ENCODE measurements around the gene CSF1R. TPM values are rescaled to one million over a fixed set of nuclear protein-coding genes. Genes with fewer than 3 reads are reported as not detected.

Gene CSF1R
- polyA plus RNA-seq, 4 donors, result 4.1 to 31.1 (median 6.1) TPM

GRCh38 chr5:150081541-150082283, 4.6 kb downstream of the CSF1R start:
- H3K4me3 ChIP-seq (ENCODE audit: low read depth in 1 of 3, low read length in 3 of 3), result no peak overlapping the region
- 32 to 59% (median 56%) methylated on average over 14 to 15 of the region's 15 CpGs for WGBS, 3 donors
- H3K9me3 ChIP-seq (ENCODE audit: control insufficient read depth in 2 of 2, insufficient read depth in 1 of 2, low read depth in 1 of 2, low read length in 1 of 2), result no peaks in the 10 kb centered on the region
- H3K36me3 ChIP-seq (ENCODE audit: control insufficient read depth in 3 of 3, insufficient read depth in 2 of 3, low read depth in 1 of 3, low read length in 3 of 3), result no peaks in the 10 kb centered on the region
- DNase-seq (no peak), FAIRE-seq (no peak)
- H3K27ac ChIP-seq (ENCODE audit: low read depth in 1 of 3, low read length in 2 of 3), result peak overlapping the region in 1 of 3 donors; percentile 33
- H3K27me3 ChIP-seq (ENCODE audit: control insufficient read depth in 3 of 3, insufficient read depth in 3 of 3, low read length in 3 of 3), result peaks cover 0 to 5% (median 3%) of the 10 kb centered on the region in 3 donors
- H3K4me1 ChIP-seq (ENCODE audit: control insufficient read depth in 3 of 3, insufficient read depth in 2 of 3, low read depth in 1 of 3, low read length in 2 of 3), result peaks cover 0 to 3% (median 0%) of the 10 kb centered on the region in 3 donors

DNA sequence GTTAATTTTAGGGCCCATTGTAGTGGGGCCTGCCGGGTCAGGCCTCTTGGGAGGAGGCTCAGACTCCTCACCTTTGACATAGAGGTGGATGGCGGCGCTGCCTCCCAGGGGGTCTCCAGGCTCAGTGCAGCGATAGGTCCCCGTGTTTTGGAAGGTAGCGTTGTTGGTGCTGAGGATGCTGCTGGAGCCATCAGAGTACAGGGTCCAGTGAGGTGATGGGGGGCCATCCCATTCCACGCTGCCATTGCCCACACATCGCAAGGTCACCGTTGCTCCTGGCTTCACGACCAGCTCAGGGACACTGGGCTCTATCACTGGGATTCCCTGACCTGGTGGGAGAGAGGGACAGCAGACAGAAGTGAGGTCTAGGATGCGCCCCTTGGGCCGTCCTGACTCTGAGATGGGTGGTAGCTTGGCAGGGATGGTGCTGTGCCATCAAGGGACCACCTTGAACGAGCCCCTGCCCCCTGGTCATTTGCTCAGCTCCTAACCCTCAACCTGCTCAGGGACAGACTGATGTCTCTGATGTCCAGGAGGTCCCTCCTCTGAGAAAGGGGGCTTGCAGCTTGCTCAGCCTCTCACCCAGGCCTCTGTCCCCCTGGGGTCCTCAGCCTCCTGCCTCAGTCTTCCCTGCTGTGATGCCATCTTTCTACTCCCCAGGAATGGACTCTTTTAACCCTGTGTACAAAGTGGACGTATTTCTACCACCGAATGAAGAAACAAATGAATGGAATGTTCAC, 5.5 kb downstream of the CSF1R start:
- Histone ChIP-seq H3K4me3 (ENCODE audit: low read depth in 1 of 3, low read length in 3 of 3) (no peak overlapping the region), H3K36me3 (ENCODE audit: control insufficient read depth in 3 of 3, insufficient read depth in 2 of 3, low read depth in 1 of 3, low read length in 3 of 3) (no peaks in the 10 kb centered on the region), H3K4me1 (ENCODE audit: control insufficient read depth in 3 of 3, insufficient read depth in 2 of 3, low read depth in 1 of 3, low read length in 2 of 3) (peaks cover 0 to 3% (median 0%) of the 10 kb centered on the region in 3 donors), H3K9me3 (ENCODE audit: control insufficient read depth in 2 of 2, insufficient read depth in 1 of 2, low read depth in 1 of 2, low read length in 1 of 2) (no peaks in the 10 kb centered on the region), H3K27me3 (ENCODE audit: control insufficient read depth in 3 of 3, insufficient read depth in 3 of 3, low read length in 3 of 3) (peaks cover 0 to 3% (median under 1%) of the 10 kb centered on the region in 3 donors), H3K27ac (ENCODE audit: low read depth in 1 of 3, low read length in 2 of 3) (no peak overlapping the region)
- WGBS, 3 donors, result 79 to 87% (median 86%) methylated on average over 15 of the region's 15 CpGs
- DNase-seq (no peak), FAIRE-seq (no peak)

DNA sequence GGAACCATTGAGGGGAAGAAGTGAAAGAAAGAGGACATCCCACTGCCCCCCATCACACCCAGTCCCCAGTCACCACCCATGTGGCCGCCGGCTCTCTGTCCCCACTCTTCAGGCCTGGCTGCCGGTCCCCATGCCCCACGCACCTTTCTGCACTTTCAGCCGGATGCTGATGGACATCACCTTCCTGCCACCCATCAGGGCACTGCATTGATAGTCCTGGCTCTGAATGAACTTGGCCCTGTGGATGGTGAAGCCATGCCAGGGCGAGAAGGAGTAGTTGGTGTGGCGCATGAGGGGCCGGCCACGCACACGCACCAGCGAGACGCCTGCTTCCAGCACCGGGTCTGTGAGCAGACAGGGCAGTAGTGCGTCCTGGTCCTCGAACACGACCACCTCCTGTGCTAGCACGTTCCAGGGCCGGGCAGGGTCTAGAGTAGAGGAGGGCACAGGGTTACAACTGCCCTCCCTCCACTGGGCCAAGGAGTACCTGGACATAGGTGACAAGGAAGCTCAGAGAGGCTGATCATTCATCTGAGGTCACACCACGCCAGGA, 6.4 kb downstream of the CSF1R start:
- 94 to 98% (median 95%) methylated on average over 19 of the region's 19 CpGs for WGBS, 3 donors
- no peak overlapping the region for H3K27ac ChIP-seq (ENCODE audit: low read depth in 1 of 3, low read length in 2 of 3)
- H3K9me3 ChIP-seq (ENCODE audit: control insufficient read depth in 2 of 2, insufficient read depth in 1 of 2, low read depth in 1 of 2, low read length in 1 of 2), result no peaks in the 10 kb centered on the region
- FAIRE-seq (no peak), DNase-seq (no peak)
- H3K4me3 ChIP-seq (ENCODE audit: low read depth in 1 of 3, low read length in 3 of 3), result no peak overlapping the region
- peaks cover 0 to 3% (median 0%) of the 10 kb centered on the region in 3 donors for H3K4me1 ChIP-seq (ENCODE audit: control insufficient read depth in 3 of 3, insufficient read depth in 2 of 3, low read depth in 1 of 3, low read length in 2 of 3)
- H3K36me3 ChIP-seq (ENCODE audit: control insufficient read depth in 3 of 3, insufficient read depth in 2 of 3, low read depth in 1 of 3, low read length in 3 of 3), result no peaks in the 10 kb centered on the region
- H3K27me3 ChIP-seq (ENCODE audit: control insufficient read depth in 3 of 3, insufficient read depth in 3 of 3, low read length in 3 of 3), result no peaks in the 10 kb centered on the region

DNA sequence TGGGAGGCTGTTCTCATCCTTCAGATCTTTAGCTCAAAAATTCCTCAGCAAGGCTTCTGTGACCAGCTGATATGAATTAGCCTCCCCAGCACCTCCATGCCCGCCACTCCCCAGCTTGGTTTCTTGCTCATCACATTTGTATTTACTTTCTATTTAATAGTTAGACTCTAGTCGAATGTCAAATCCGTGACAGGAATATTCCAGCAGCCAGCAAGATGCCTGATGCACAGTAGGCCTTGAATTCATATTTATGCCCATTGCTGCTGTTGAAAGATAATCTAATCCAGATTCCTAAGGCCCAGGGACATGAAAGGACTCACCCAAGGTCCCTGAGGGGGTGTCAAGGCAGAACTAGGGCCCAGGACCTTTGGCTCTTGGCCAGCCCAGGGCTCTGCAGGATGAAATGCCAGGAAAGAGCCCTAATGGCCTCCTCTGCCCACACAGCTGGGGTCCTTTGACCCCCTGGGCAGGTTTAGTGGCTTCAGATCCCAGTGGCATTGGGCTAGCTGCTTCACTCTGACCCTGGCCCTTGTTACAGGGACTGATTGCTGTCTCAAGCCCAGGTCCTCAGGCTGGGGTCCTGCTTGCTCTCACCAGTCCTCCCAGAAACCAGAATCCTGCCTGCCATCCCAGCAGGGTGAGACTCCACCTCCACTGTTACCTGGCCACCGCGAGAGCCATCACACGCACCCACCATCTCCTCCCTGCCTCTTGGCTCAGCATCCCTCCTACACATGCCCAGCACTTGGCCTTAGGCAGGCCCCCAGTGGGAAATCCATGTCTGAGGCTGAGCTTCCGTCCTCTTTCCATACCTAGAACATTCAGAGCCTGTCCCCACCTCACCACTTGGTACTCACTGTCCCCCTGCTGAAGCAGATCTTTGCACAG, 7.3 kb downstream of the CSF1R start:
- no peaks in the 10 kb centered on the region for H3K9me3 ChIP-seq (ENCODE audit: control insufficient read depth in 2 of 2, insufficient read depth in 1 of 2, low read depth in 1 of 2, low read length in 1 of 2)
- DNase-seq (no peak), FAIRE-seq (no peak)
- WGBS, 3 donors, result 85 to 89% (median 88%) methylated on average over 7 of the region's 7 CpGs
- no peaks in the 10 kb centered on the region for H3K36me3 ChIP-seq (ENCODE audit: control insufficient read depth in 3 of 3, insufficient read depth in 2 of 3, low read depth in 1 of 3, low read length in 3 of 3)
- peaks cover 0 to 3% (median 0%) of the 10 kb centered on the region in 3 donors for H3K4me1 ChIP-seq (ENCODE audit: control insufficient read depth in 3 of 3, insufficient read depth in 2 of 3, low read depth in 1 of 3, low read length in 2 of 3)
- no peak overlapping the region for H3K4me3 ChIP-seq (ENCODE audit: low read depth in 1 of 3, low read length in 3 of 3)
- no peaks in the 10 kb centered on the region for H3K27me3 ChIP-seq (ENCODE audit: control insufficient read depth in 3 of 3, insufficient read depth in 3 of 3, low read length in 3 of 3)
- H3K27ac ChIP-seq (ENCODE audit: low read depth in 1 of 3, low read length in 2 of 3), result no peak overlapping the region

DNA sequence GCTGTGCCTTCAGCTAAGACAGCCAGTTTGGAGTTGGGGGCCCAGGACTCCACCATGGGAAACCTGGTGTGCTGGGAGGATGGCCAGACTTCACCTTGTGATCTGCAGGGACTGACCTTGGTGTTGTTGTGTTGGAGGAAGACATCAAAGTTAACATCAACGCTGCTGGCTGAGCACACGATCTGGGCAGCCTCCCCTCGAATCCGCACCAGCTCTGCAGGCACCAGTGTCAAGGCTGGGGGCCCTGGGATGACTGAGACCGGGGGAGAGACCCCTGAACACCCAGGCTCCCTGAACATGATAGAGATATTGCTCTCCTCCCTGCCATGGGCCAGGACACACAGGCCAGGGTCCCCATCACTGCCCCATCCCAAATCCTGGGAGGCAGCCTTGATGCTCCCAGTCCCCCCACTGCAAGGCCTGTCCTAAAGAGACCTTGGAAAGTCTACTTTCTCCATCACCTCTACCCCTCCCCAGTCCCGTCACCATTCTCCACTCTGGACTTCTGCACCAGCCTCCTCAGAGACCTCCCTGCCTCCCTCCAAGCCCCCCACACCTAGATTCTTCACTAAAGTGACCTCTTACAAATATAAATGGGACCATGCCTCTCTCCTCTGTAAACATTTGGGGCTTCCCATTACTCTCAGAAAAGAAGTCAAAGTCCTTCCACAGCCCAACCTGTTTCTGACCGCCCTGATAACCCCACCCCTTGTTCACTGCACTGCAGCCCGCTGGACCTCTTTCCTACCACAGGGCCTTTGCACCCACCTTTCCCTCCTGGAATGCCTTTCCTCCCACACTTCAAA, 8.2 kb downstream of the CSF1R start:
- Histone ChIP-seq H3K36me3 (ENCODE audit: control insufficient read depth in 3 of 3, insufficient read depth in 2 of 3, low read depth in 1 of 3, low read length in 3 of 3) (no peaks in the 10 kb centered on the region), H3K9me3 (ENCODE audit: control insufficient read depth in 2 of 2, insufficient read depth in 1 of 2, low read depth in 1 of 2, low read length in 1 of 2) (peaks cover 0 to under 1% of the 10 kb centered on the region in 2 donors), H3K27me3 (ENCODE audit: control insufficient read depth in 3 of 3, insufficient read depth in 3 of 3, low read length in 3 of 3) (no peaks in the 10 kb centered on the region), H3K4me3 (ENCODE audit: low read depth in 1 of 3, low read length in 3 of 3) (no peak overlapping the region), H3K27ac (ENCODE audit: low read depth in 1 of 3, low read length in 2 of 3) (no peak overlapping the region), H3K4me1 (ENCODE audit: control insufficient read depth in 3 of 3, insufficient read depth in 2 of 3, low read depth in 1 of 3, low read length in 2 of 3) (peaks cover 0 to 3% (median 0%) of the 10 kb centered on the region in 3 donors)
- DNase-seq (no peak), FAIRE-seq (no peak)
- WGBS, 3 donors, result 79 to 91% (median 87%) methylated on average over 8 of the region's 8 CpGs

DNA sequence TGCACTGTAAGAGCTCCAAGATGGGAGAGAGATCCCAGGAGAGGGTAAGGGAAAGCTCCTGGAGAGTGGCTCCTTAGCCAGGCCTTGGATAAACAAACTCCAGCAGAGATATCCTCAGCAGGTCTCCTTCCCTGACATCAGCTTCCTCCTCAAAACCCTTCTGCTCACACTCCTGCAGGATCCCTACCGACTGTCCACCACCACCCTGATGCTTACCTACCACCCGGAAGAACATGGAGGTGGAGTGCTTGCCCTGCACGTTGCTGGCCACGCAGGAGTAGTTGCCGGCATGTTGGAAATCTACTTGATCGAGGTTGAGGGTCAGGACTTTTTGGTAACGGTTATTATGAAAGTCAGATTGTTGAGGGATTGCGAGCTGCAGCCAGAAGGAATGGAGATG, 9.3 kb downstream of the CSF1R start:
- H3K27ac ChIP-seq (ENCODE audit: low read depth in 1 of 3, low read length in 2 of 3), result no peak overlapping the region
- FAIRE-seq, result no peak
- WGBS, 3 donors, result 84 to 92% (median 88%) methylated on average over 8 of the region's 8 CpGs
- H3K4me3 ChIP-seq (ENCODE audit: low read depth in 1 of 3, low read length in 3 of 3), result no peak overlapping the region
- no peaks in the 10 kb centered on the region for H3K4me1 ChIP-seq (ENCODE audit: control insufficient read depth in 3 of 3, insufficient read depth in 2 of 3, low read depth in 1 of 3, low read length in 2 of 3)
- H3K9me3 ChIP-seq (ENCODE audit: control insufficient read depth in 2 of 2, insufficient read depth in 1 of 2, low read depth in 1 of 2, low read length in 1 of 2), result peaks cover 0 to 3% of the 10 kb centered on the region in 2 donors
- H3K27me3 ChIP-seq (ENCODE audit: control insufficient read depth in 3 of 3, insufficient read depth in 3 of 3, low read length in 3 of 3), result peaks cover 0 to 2% (median 0%) of the 10 kb centered on the region in 3 donors
- no peak for DNase-seq
- no peaks in the 10 kb centered on the region for H3K36me3 ChIP-seq (ENCODE audit: control insufficient read depth in 3 of 3, insufficient read depth in 2 of 3, low read depth in 1 of 3, low read length in 3 of 3)

DNA sequence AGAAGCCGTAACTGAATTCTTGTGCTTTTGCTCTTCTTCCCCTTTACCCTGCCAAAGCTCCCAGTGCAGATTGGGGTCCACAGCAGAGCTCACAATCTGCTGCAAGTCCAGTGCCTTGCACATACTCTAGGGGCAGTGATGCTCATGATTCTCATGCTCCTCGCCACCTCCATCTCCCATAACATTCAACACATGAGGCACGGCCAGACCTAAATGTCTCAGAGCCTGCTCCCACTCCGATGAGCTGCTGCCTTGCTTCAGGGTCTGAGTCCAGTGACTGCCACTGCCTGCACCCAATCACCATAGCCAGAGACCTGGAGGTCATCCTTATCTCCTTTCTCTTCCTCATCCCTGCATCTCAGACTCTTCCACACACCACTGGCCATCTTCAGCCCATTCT, 10.5 kb downstream of the CSF1R start:
- Histone ChIP-seq H3K9me3 (ENCODE audit: control insufficient read depth in 2 of 2, insufficient read depth in 1 of 2, low read depth in 1 of 2, low read length in 1 of 2) (peaks cover 0 to 3% of the 10 kb centered on the region in 2 donors), H3K27me3 (ENCODE audit: control insufficient read depth in 3 of 3, insufficient read depth in 3 of 3, low read length in 3 of 3) (peaks cover 0 to 2% (median 0%) of the 10 kb centered on the region in 3 donors), H3K27ac (ENCODE audit: low read depth in 1 of 3, low read length in 2 of 3) (no peak overlapping the region), H3K4me3 (ENCODE audit: low read depth in 1 of 3, low read length in 3 of 3) (no peak overlapping the region), H3K36me3 (ENCODE audit: control insufficient read depth in 3 of 3, insufficient read depth in 2 of 3, low read depth in 1 of 3, low read length in 3 of 3) (no peaks in the 10 kb centered on the region), H3K4me1 (ENCODE audit: control insufficient read depth in 3 of 3, insufficient read depth in 2 of 3, low read depth in 1 of 3, low read length in 2 of 3) (no peaks in the 10 kb centered on the region)
- FAIRE-seq (no peak), DNase-seq (no peak)
- 76 to 91% (median 89%) methylated on average over 4 of the region's 4 CpGs for WGBS, 3 donors
